HFF-Myc (cell line): ENCODE measurements around the gene SUPT5H.

ENCODE experiments used
- DNase-seq: peaks from one replicate; pipeline ENCODE4 v3.0.0-alpha.2; 2011; ENCODE audit warnings: low read depth; ENCODE audit errors: extremely low read depth
- H3K4me3 ChIP-seq: replicated peaks from 2 replicates; pipeline ENCODE4 v1.5.1; 2011; ENCODE audit warnings: low read depth, mild to moderate bottlenecking, control low read depth, low read length
- TF ChIP-seq, protein P1 (sequence below): IDR thresholded peaks from 2 replicates; pipeline ENCODE4 v1.5.1; 2012; ENCODE audit warnings: mild to moderate bottlenecking, low read depth, low read length, control low read depth; ENCODE audit errors: missing control alignments

SUPT5H gene

DNA sequence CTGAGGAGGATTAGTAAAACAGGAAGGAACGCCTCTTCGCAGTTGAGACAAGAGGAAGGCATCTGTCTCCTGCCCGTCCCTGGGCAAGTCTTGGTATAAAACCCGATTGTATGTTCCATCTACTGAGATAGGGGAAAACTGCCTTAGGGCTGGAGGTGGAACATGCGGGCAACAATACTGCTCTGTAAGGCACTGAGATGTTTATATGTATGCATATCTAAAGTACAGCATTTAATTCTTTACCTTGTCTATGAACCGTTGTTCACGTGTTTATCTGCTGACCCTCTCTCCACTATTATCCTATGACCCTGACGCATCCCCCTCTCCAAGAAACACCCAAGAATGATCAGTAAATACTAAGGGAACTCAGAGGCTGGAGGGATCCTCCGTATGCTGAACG, 34.5 kb downstream of the SUPT5H start:
- no peak for DNase-seq
- H3K4me3 ChIP-seq, result peak overlapping the region; percentile 100
- TF ChIP-seq, protein P1, sequence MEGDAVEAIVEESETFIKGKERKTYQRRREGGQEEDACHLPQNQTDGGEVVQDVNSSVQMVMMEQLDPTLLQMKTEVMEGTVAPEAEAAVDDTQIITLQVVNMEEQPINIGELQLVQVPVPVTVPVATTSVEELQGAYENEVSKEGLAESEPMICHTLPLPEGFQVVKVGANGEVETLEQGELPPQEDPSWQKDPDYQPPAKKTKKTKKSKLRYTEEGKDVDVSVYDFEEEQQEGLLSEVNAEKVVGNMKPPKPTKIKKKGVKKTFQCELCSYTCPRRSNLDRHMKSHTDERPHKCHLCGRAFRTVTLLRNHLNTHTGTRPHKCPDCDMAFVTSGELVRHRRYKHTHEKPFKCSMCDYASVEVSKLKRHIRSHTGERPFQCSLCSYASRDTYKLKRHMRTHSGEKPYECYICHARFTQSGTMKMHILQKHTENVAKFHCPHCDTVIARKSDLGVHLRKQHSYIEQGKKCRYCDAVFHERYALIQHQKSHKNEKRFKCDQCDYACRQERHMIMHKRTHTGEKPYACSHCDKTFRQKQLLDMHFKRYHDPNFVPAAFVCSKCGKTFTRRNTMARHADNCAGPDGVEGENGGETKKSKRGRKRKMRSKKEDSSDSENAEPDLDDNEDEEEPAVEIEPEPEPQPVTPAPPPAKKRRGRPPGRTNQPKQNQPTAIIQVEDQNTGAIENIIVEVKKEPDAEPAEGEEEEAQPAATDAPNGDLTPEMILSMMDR, result no peak

DNA sequence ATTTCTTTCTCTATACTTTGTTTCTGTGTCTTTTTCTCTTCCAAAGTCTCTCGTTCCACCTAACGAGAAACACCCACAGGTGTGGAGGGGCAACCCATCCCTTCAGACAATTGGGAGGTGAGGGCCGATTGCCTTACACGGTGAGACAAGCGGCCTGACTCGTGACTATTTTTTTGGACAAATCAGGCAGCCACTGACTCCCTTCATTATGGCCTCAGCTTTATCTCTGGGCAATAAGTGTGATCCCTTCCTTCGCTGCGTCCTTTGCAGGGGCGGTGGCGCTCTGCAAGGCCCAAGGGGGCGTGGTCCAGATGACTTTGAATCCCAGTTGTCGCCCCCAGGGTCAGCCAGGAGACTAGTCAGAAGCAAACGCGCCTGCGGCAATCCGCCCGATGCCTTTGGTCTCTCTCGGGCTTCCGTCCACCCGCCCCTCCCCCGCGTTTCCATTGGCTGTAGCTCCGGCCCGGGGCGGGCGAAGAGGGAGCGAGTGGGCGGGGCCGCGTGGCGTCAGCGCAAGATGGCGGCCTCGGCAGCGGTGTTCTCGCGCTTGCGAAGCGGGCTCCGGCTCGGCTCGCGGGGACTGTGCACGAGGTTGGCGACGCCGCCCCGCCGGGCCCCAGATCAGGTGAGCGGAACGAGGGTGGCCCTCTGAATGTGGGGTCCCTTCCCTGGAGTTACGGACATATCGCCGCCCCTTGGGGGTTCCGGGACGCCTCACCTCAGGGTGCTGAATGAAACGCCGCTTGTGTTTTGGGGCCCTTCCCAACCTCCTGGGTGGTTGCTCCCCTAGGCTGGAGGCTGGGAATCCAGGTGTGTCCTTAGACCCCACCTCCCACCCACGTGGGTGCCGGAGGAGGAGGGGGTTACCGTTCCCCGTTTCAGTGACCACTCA, 35.2 kb downstream of the SUPT5H start, which contains the start of gene TIMM50:
TSS of gene TIMM50 (plus strand) at position 502 of the 892 bp plus-strand sequence. CDS start at position 518, 16 bp downstream.
- TF ChIP-seq, protein P1, result no peak
- peak; percentile 88 for DNase-seq
- H3K4me3 ChIP-seq, result peak within 1 kb of the TSS; percentile 100

DNA sequence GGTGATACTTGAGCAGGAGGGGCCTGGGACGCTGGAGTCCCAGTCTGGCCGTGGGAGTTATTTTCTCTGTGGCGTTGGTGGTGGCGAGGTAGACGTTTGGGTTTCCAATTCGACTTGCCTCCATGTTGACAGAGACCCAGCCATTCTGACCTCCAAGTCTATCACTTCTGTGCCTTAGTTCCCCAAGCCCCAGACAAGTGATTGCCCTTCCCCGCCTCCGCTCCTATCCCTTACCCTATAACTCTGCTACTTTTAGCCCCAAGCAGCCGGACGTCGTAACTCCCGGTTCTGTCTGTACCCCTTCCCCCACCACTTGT, 35.8 kb downstream of the SUPT5H start:
- TF ChIP-seq, protein P1, result no peak
- peak overlapping the region; percentile 100 for H3K4me3 ChIP-seq
- no peak for DNase-seq

DNA sequence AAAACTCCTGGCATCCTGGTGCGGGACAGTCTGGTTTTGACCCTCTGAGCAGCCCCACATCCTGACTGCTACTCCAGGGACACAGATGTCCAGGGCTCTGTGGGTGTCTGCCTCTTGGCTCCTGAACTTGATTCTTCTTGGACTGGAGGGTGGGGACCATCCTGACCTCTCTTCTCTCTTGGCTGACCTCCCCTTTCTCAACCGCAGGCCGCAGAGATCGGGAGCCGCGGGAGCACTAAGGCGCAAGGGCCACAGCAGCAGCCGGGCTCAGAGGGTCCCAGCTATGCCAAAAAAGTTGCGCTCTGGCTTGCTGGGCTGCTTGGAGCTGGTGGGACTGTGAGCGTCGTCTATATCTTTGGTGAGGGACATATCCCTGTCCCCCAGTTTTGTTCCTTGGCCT, 36.3 kb downstream of the SUPT5H start:
- H3K4me3 ChIP-seq, result peak overlapping the region; percentile 100
- TF ChIP-seq, protein P1, result no peak
- DNase-seq, result no peak

DNA sequence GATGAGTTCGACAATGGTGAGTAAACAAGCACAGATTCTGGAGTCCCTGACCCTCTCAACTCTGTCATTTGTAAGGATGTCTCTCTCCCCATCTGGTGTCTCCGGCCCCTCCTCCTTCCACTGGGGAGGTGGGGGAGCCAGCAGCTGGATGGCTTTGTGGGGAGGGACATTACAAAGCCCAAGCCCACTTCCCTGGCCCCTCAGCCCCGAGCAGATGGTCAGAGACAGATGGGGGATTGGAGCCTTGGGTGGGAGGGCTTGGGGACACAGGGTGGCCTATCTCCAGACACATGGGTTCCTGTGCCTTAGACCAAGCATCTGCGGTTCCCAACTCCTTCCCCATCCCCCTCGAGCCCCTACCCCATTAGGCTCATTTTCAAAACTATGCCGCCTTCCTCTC, 37.8 kb downstream of the SUPT5H start:
- no peak for DNase-seq
- TF ChIP-seq, protein P1, result no peak
- no peak overlapping the region for H3K4me3 ChIP-seq

DNA sequence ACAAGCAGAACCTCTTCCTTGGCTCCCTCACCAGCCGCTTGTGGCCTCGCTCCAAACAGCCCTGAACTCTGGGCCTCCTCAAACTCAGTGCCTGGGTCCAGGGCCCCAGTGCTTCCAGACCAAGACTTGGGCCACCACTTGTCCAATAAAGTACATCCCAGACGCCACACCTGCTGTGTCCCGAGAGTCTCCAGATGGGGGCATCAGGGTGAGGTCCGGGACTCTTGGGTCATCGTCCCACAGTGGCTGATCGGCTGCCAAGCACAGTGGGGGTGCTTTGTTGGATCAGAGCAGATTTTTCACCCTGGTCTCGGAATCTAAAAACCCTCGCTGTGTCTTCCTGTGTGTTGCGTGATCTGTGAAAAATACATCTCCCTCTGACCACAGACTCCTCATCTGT, 44.4 kb downstream of the SUPT5H start:
- no peak overlapping the region for H3K4me3 ChIP-seq
- DNase-seq, result no peak

More for the DNA sequence above, 44.4 kb downstream of the SUPT5H start:
- TF ChIP-seq, protein P1, result no peak
